NCI-H524 (cell line): ENCODE measurements around the gene BCL7B.
"Not testable (repeated sequence)": the region's sequence is repeated elsewhere in the genome, so short reads cannot be mapped to it uniquely, and the experiment has no call there.

ENCODE experiments used
- DNase-seq, 2 experiments: peaks; one replicate each; lab custom pipeline; 2025; lab: John Stamatoyannopoulos, UW

Gene BCL7B

DNA sequence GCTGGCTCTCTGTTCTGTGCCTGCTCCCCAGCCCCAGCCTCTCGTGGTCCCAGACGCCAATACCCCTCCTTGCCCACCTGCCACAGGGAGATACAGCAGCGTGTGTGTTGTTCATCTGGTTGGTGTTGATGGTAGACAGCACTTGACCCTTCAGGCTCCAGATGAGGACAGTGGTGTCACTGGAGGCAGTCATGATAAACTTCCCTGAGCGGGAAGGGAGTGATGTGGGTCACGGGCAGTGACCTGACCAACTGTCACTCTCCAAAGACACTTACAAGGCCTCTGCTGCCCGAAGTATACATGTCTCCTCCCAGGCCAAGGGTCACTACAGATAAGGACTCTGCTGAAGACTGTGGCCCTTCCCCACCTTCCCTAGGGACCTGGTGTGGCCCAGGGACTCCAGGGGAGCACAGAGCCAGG lies 15.3 kb upstream of the BCL7B start:
- no peak for DNase-seq

- DNase-seq, result no peak
Measured at GRCh38 chr7:73570977-73571376, 13.5 kb upstream of the BCL7B start.

DNA sequence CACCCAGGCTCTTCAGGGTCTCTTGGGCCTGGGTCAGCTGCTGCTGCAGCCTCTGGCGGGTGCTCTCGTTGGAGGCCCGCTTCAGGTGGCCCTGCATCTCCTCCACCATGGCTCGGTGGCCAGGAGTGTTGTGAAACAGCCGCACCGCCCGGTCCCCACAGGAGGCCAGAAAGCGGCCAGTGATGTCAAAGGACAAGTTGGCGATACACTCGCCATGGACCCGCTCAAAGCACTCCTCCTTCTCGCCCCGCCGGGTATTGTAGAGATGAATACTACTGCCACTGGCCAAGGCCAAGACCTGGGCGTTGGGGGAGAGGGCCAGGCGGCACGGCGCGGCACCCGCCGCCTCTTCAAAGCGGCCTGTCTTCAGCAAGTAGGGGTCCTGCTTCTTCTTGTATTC lies 13.0 kb upstream of the BCL7B start:
- no peak for DNase-seq

GRCh38 chr7:73569042-73569608 lies 11.6 kb upstream of the BCL7B start:
- DNase-seq, result no peak

GRCh38 chr7:73567846-73568685 lies 10.6 kb upstream of the BCL7B start:
- DNase-seq, result no peak

DNA sequence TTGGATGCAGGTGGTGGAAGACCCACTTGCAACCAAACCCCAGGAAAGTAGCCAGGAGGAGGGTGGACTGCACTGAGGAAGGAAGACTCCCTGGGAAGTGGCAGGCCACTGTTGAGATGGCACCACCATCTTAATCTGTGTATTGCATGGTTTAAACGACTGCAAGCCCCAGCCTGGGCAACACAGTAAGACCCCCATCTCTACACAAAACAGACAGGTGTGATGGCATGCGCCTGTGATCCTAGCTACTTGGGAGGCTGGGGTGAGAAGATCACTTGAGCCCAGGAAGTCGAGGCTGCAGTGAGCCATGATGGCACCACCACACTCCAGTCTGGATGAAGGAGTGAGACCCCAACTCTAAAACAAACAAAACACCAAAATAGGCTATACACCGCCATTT lies 9.7 kb upstream of the BCL7B start:
- no peak for DNase-seq

GRCh38 chr7:73566431-73566830 lies 8.9 kb upstream of the BCL7B start:
- not testable (repeated sequence) for DNase-seq

GRCh38 chr7:73565675-73566340 lies 8.3 kb upstream of the BCL7B start:
- no peak for DNase-seq

- DNase-seq, result peak in 1 of 2 experiments; percentile 8
Measured at GRCh38 chr7:73560109-73560835, 2.8 kb upstream of the BCL7B start.

GRCh38 chr7:73557108-73557396 lies 438 bp downstream of the BCL7B start:
- DNase-seq, result peak; percentile 76 to 92

DNA sequence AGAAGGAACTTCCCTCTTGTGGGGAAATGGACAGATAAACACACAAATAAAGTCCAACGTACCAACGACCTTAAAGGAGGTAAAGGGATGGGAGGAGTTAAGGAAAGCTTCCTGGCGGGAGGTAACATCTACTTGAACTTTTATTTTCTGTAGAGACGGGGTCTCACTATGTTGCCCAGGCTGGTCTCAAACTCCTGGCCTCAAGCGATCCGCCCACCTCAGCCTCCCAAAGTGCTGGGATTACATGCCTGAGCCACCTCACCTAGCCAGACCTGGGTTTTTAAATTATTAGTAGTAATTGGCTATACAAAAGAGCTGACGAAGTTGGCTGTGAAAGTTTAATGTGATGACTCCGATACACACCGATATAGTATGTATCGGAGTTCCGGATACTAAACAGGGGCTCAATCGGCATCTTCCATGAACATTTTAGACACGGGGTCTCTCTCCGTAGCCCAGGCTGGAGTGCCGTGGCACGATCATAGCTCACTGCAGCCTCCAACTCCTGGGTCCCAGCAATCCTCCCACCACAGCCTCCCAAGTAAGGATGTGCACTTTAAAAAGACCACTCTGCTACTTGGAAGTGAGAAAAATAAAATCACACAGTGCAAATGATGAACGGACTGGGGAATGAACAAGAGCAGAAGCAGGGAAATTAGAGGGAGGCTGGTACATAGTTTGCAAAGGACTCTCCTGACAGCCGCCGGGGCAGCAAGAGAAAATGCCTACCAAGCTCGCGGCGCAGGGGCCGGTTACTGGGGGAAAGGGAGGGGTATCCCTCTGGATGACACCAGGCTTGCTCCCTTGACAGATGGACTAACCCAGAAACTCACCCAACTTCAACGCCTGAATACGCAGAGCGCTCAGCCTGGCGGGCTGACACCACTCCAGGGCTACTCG lies 1.0 kb downstream of the BCL7B start:
- DNase-seq, result no peak

GRCh38 chr7:73555411-73555982 lies 2.0 kb downstream of the BCL7B start:
- no peak for DNase-seq

DNA sequence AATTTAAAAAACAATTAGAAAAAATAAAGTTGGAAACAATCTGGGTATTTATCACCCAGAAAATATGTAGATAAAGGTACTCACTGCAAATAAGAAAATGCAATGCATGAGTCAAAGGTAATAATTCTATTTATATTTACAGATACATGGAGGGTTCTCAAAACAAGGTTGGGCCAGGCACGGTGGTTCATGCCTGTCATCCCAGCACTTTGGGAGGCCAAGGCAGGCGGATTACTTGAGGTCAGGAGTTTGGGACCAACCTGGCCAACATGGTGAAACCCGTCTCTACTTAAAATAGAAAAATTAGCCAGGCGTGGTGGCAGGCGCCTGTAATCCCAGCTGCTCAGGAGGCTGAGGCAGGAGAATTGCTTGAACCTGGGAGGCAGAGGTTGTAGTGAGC lies 7.4 kb downstream of the BCL7B start:
- not testable (repeated sequence) for DNase-seq

GRCh38 chr7:73549176-73549575 lies 8.3 kb downstream of the BCL7B start:
- no peak for DNase-seq

DNA sequence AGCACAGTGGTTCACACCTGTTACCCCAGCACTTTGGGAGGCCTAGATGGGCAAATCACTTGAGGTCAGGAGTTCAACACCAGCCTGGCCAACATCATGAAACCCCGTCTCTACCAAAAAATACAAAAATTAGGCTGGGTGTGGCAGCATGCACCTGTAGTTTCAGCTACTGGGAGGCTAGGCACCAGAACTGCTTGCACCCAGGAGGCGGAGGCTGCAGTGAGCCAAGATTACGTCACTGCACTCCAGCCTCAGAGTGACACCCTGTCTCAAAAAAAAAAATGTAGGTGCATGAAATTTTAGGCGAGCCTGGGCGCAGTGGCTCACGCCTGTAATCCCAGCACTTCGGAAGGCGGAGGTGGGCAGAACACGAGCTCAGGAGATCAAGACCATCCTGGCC lies 9.6 kb downstream of the BCL7B start:
- DNase-seq, result no peak

GRCh38 chr7:73544678-73545077 lies 12.8 kb downstream of the BCL7B start:
- no peak for DNase-seq

- peak in 1 of 2 experiments; percentile 32 for DNase-seq
Measured at GRCh38 chr7:73541722-73542121, 15.8 kb downstream of the BCL7B start.

- no peak for DNase-seq
Measured at GRCh38 chr7:73539709-73540108, 17.8 kb downstream of the BCL7B start.

- not testable (repeated sequence) for DNase-seq
Measured at GRCh38 chr7:73538510-73538909, 19.0 kb downstream of the BCL7B start.

- no peak for DNase-seq
Measured at GRCh38 chr7:73537051-73537450, 20.4 kb downstream of the BCL7B start.

- DNase-seq, result no peak
Measured at GRCh38 chr7:73536479-73536878, 21.0 kb downstream of the BCL7B start.
